ENCODE data around the gene SKAP1.

DNA sequence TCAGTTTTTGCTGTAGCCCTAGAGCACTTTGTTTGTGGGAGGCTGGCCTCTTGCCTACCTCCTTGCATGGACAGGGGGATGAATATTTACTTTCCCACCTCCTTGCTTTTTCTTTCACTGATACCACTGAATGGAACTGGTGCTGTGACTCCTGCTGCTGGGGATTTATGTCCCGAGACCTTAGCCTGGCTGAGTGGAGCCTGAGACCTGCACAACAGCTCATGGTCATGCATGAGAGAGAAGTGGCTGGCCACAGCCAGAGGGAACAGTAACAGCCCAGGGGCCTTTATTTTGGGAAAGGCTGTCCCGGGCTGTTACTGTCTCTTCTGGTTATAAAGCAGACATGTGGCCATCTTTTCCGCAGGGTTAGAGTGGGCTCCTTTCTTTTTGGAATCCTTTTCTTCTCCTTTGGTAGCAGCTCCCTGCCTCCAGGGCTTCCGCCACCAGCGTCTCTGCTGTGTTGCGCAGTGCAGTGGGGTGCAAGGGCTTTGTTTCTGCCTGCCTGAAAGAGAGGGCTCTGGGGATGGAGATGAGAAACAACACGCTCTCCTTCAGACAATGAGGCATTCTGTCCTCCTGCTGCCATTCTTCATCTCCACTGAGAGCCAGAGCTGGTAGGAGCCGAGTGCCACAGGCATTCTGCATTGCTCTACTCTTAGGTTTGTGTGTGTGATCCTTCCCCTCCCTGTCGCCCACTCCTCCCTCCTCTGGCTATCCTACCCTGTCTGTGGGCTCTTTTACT is 307.9 kb downstream of the SKAP1 start:
- TF ChIP-seq, protein P1, sequence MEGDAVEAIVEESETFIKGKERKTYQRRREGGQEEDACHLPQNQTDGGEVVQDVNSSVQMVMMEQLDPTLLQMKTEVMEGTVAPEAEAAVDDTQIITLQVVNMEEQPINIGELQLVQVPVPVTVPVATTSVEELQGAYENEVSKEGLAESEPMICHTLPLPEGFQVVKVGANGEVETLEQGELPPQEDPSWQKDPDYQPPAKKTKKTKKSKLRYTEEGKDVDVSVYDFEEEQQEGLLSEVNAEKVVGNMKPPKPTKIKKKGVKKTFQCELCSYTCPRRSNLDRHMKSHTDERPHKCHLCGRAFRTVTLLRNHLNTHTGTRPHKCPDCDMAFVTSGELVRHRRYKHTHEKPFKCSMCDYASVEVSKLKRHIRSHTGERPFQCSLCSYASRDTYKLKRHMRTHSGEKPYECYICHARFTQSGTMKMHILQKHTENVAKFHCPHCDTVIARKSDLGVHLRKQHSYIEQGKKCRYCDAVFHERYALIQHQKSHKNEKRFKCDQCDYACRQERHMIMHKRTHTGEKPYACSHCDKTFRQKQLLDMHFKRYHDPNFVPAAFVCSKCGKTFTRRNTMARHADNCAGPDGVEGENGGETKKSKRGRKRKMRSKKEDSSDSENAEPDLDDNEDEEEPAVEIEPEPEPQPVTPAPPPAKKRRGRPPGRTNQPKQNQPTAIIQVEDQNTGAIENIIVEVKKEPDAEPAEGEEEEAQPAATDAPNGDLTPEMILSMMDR (IDR thresholded peaks at IDR 0.05), result no peak
- no peak for TF ChIP-seq POLR2A (IDR thresholded peaks at IDR 0.05)
